Natural killer cell treated with Interleukin-12 subunit alpha and Interleukin-12 subunit beta and Interleukin-15 and Interleukin-18, amount 100 ng/mL, for 72 hours (primary cell): ENCODE results near the gene GABRR3. TPM values are rescaled to one million over a fixed set of nuclear protein-coding genes. Genes with fewer than 3 reads are reported as not detected.
A peak's percentile ranks its signal among the peaks of the same experiment; 100 is the strongest.

Experiments used
- ATAC-seq, 2 donors: fragments of 150-1000 bp; cut with Tn5 transposase in 1 of 2; sonication (Bioruptor Pico), chemical (Tn5 transposase) in 1 of 2; 2 replicates each; pipeline ENCODE4 v1.10.0; 2021
- DNase-seq: peaks from one replicate; pipeline ENCODE4 v3.0.0; 2022; ENCODE audit warnings: low spot score
- H3K27ac Mint-ChIP-seq, 2 donors: 1 replicate in 1 of 2; 2 replicates in 1 of 2; pipeline ENCODE4 v1.8.0; 2022; ENCODE audit warnings: mixed read lengths in 2 of 2, mild to moderate bottlenecking in 1 of 2, moderate library complexity in 1 of 2
- H3K27me3 Mint-ChIP-seq, 2 donors: 1 replicate in 1 of 2; 2 replicates in 1 of 2; pipeline ENCODE4 v1.8.0; 2022; ENCODE audit warnings: mixed read lengths in 2 of 2
- H3K36me3 Mint-ChIP-seq: one replicate; pipeline ENCODE4 v1.8.0; 2022; ENCODE audit warnings: mixed read lengths
- H3K4me1 Mint-ChIP-seq, 2 donors: 1 replicate in 1 of 2; 2 replicates in 1 of 2; pipeline ENCODE4 v1.8.0; 2022; ENCODE audit warnings: low read depth in 2 of 2, mixed read lengths in 2 of 2, mild to moderate bottlenecking in 1 of 2
- H3K4me3 Mint-ChIP-seq: one replicate; pipeline ENCODE4 v1.8.0; 2022; ENCODE audit warnings: mixed read lengths
- H3K9me3 Mint-ChIP-seq: 2 replicates; pipeline ENCODE4 v1.8.0; 2022; ENCODE audit warnings: mixed read lengths
- total RNA-seq, 2 donors: library from RNA; stranded (reverse); gene quantifications; one replicate each; pipeline ENCODE4 v1.2.3, GENCODE V29; 2022

Gene GABRR3
- total RNA-seq, 2 donors from 2014 or later = not detected

DNA sequence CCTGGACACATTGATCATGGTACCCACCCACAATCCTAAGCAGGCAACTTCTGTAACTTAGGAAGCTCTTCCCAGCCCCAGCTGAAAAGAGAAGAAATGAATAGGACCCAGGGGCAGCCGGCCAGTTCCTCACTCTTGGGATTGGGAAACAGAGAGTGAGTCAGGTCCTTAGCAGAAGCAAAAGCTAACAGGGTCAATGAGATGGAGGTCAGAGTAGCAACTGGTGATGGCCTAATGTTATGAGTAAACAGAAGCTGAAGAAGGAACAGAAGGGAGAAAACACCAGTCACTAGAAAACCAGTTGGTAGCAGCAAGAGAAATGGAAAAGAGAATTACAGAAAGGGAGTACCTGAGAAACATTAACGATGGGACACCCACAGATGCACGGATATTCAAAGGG is 82.8 kb downstream of the GABRR3 start:
- ATAC-seq (no peak), DNase-seq (no peak)
- no peak overlapping the region for H3K27ac Mint-ChIP-seq
- no peaks in the 10 kb centered on the region for H3K4me1 Mint-ChIP-seq
- no peaks in the 10 kb centered on the region for H3K27me3 Mint-ChIP-seq
- no peaks in the 10 kb centered on the region for H3K9me3 Mint-ChIP-seq
- H3K36me3 Mint-ChIP-seq = peaks cover 28% of the 10 kb centered on the region
- H3K4me3 Mint-ChIP-seq = no peak overlapping the region

DNA sequence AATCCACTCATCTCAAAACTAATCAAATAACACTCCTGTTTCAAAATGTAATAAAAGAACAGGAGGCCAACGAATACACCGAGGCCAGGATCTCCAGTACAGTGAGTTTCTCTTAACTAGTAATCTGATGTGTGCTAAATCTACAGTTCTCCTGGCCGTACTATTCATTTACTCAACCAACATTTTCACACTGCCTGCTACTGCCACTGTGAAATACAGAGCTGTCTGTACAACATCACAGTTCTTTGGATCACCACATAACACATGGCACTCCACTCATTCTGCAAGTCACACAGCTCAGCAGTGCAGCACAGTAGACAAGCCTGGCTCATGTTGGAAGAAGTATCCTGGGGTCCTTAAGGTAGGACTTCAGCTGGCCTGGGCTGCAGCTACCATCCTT is 84.8 kb downstream of the GABRR3 start:
- Mint-ChIP-seq H3K27me3 (no peaks in the 10 kb centered on the region), H3K4me1 (no peaks in the 10 kb centered on the region), H3K27ac (no peak overlapping the region), H3K36me3 (peaks cover 40% of the 10 kb centered on the region), H3K4me3 (no peak overlapping the region), H3K9me3 (no peaks in the 10 kb centered on the region)
- DNase-seq (no peak), ATAC-seq (peak in 1 of 2 donors; percentile 74)

GRCh38 chr3:97949743-97950142 is 85.4 kb downstream of the GABRR3 start:
- peaks cover 40% of the 10 kb centered on the region for H3K36me3 Mint-ChIP-seq
- H3K9me3 Mint-ChIP-seq = no peaks in the 10 kb centered on the region
- H3K4me3 Mint-ChIP-seq = no peak overlapping the region
- H3K27ac Mint-ChIP-seq = no peak overlapping the region
- DNase-seq = no peak
- ATAC-seq = no peak
- H3K27me3 Mint-ChIP-seq = no peaks in the 10 kb centered on the region
- no peaks in the 10 kb centered on the region for H3K4me1 Mint-ChIP-seq

GRCh38 chr3:97949110-97949485 is 86.0 kb downstream of the GABRR3 start:
- ATAC-seq = no peak

GRCh38 chr3:97948351-97949109 is 86.6 kb downstream of the GABRR3 start:
- Mint-ChIP-seq H3K9me3 (no peaks in the 10 kb centered on the region), H3K27me3 (no peaks in the 10 kb centered on the region), H3K36me3 (peaks cover 40% of the 10 kb centered on the region), H3K27ac (no peak overlapping the region), H3K4me1 (no peaks in the 10 kb centered on the region), H3K4me3 (no peak overlapping the region)
- ATAC-seq (no peak), DNase-seq (no peak)

More at GRCh38 chr3:97949110-97949485, 86.0 kb downstream of the GABRR3 start:
- Mint-ChIP-seq H3K9me3 (no peaks in the 10 kb centered on the region), H3K36me3 (peaks cover 40% of the 10 kb centered on the region), H3K4me3 (no peak overlapping the region), H3K27me3 (no peaks in the 10 kb centered on the region), H3K4me1 (no peaks in the 10 kb centered on the region), H3K27ac (no peak overlapping the region)
- DNase-seq = no peak

- no peaks in the 10 kb centered on the region for H3K27me3 Mint-ChIP-seq
- no peaks in the 10 kb centered on the region for H3K9me3 Mint-ChIP-seq
- H3K36me3 Mint-ChIP-seq = peaks cover 18% of the 10 kb centered on the region
- H3K27ac Mint-ChIP-seq = no peak overlapping the region
- peak in 1 of 2 donors; percentile 43 for ATAC-seq
- no peaks in the 10 kb centered on the region for H3K4me1 Mint-ChIP-seq
- DNase-seq = no peak
- no peak overlapping the region for H3K4me3 Mint-ChIP-seq
Observed at GRCh38 chr3:97942801-97943546, 92.1 kb downstream of the GABRR3 start.

DNA sequence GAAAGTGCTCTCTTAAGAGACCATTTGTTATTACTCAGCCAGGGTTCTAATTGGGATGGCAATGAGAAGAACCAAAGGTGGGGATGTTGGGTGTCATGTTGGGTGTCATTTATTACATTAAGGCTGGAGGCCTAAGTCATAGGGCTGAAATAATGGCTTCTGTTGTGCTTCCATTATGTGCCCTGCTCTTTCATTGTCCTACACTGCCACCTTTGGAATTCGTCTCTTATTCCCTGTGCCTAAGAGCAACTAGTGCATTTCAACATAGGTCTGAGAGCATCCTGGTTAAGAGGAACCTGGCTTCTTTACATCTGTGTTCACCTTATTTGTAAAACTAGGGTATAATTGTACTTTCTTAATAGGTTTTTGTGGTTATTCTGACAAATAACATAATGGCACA is 95.1 kb downstream of the GABRR3 start:
- Mint-ChIP-seq H3K36me3 (peaks cover 6% of the 10 kb centered on the region), H3K4me1 (no peaks in the 10 kb centered on the region), H3K27me3 (no peaks in the 10 kb centered on the region), H3K4me3 (no peak overlapping the region), H3K9me3 (no peaks in the 10 kb centered on the region), H3K27ac (no peak overlapping the region)
- ATAC-seq (no peak), DNase-seq (no peak)

GRCh38 chr3:97939401-97939800 is 95.7 kb downstream of the GABRR3 start:
- H3K27ac Mint-ChIP-seq = no peak overlapping the region
- H3K4me3 Mint-ChIP-seq = no peak overlapping the region
- no peaks in the 10 kb centered on the region for H3K9me3 Mint-ChIP-seq
- peaks cover 6% of the 10 kb centered on the region for H3K36me3 Mint-ChIP-seq
- H3K27me3 Mint-ChIP-seq = no peaks in the 10 kb centered on the region
- no peak for ATAC-seq
- no peaks in the 10 kb centered on the region for H3K4me1 Mint-ChIP-seq
- no peak for DNase-seq

GRCh38 chr3:97938444-97938843 is 96.7 kb downstream of the GABRR3 start:
- H3K27me3 Mint-ChIP-seq = no peaks in the 10 kb centered on the region
- no peak overlapping the region for H3K27ac Mint-ChIP-seq
- no peaks in the 10 kb centered on the region for H3K9me3 Mint-ChIP-seq
- H3K4me1 Mint-ChIP-seq = no peaks in the 10 kb centered on the region
- no peak overlapping the region for H3K4me3 Mint-ChIP-seq
- DNase-seq (no peak), ATAC-seq (no peak)
- peaks cover 6% of the 10 kb centered on the region for H3K36me3 Mint-ChIP-seq

GRCh38 chr3:97937205-97937604 is 97.9 kb downstream of the GABRR3 start:
- Mint-ChIP-seq H3K27me3 (no peaks in the 10 kb centered on the region), H3K9me3 (no peaks in the 10 kb centered on the region), H3K4me1 (no peaks in the 10 kb centered on the region), H3K4me3 (no peak overlapping the region), H3K36me3 (no peaks in the 10 kb centered on the region), H3K27ac (no peak overlapping the region)
- DNase-seq (no peak), ATAC-seq (no peak)

DNA sequence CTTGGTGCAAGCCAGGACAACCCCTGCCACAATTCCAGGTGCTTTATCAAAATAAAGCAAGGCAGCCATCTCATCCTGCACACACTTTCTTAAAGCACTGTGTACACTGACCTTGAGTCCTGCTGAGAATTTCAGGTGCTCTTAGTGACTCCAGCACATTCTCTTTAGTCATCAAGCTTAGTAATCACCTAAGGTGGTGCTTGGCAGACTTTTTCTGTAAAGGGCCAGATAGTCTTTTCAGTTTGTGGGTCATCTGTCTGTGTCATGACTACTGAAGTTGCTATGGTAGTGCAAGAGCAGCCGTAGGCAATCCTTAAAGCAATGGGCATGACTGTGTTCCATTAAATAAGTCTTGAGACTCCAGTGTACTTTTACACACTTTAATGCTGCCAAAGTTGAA is 99.3 kb downstream of the GABRR3 start:
- Mint-ChIP-seq H3K9me3 (no peaks in the 10 kb centered on the region), H3K36me3 (no peaks in the 10 kb centered on the region), H3K4me1 (no peaks in the 10 kb centered on the region), H3K27me3 (peaks cover 7 to 8% of the 10 kb centered on the region in 2 donors), H3K27ac (no peak overlapping the region), H3K4me3 (no peak overlapping the region)
- no peak for DNase-seq
- no peak for ATAC-seq

Other genes with a start within 250 kb of the GABRR3 start
- gene CRYBG3, start 213.3 kb downstream of the GABRR3 start, total RNA-seq = 1 to 10 TPM; 1.1 TPM
- 10 to 100 TPM; 22.0 to 50.2 TPM for gene RIOX2, start 62.9 kb downstream of the GABRR3 start, total RNA-seq
- gene OR5AC2, start 51.9 kb upstream of the GABRR3 start, total RNA-seq = not detected
- gene OR5H1, start 95.4 kb upstream of the GABRR3 start, total RNA-seq = not detected
- under 1 TPM in 1 of 2 donors, not detected in 1; 0.07 TPM for gene OR5H14, start 112.2 kb upstream of the GABRR3 start, total RNA-seq
- not detected for gene OR5H15, start 131.4 kb upstream of the GABRR3 start, total RNA-seq
- gene OR5H6, start 228.9 kb upstream of the GABRR3 start, total RNA-seq = not detected
- not detected for gene OR5H2, start 247.2 kb upstream of the GABRR3 start, total RNA-seq